ENCODE results near the gene PAPLN. TPM values are rescaled to one million over a fixed set of nuclear protein-coding genes. Genes with fewer than 3 reads are reported as not detected.
A peak's percentile ranks its signal among the peaks of the same experiment; 100 is the strongest.
"Not testable (repeated sequence)": the region's sequence is repeated elsewhere in the genome, so short reads cannot be mapped to it uniquely, and the experiment has no call there.

Gene PAPLN, protein sequence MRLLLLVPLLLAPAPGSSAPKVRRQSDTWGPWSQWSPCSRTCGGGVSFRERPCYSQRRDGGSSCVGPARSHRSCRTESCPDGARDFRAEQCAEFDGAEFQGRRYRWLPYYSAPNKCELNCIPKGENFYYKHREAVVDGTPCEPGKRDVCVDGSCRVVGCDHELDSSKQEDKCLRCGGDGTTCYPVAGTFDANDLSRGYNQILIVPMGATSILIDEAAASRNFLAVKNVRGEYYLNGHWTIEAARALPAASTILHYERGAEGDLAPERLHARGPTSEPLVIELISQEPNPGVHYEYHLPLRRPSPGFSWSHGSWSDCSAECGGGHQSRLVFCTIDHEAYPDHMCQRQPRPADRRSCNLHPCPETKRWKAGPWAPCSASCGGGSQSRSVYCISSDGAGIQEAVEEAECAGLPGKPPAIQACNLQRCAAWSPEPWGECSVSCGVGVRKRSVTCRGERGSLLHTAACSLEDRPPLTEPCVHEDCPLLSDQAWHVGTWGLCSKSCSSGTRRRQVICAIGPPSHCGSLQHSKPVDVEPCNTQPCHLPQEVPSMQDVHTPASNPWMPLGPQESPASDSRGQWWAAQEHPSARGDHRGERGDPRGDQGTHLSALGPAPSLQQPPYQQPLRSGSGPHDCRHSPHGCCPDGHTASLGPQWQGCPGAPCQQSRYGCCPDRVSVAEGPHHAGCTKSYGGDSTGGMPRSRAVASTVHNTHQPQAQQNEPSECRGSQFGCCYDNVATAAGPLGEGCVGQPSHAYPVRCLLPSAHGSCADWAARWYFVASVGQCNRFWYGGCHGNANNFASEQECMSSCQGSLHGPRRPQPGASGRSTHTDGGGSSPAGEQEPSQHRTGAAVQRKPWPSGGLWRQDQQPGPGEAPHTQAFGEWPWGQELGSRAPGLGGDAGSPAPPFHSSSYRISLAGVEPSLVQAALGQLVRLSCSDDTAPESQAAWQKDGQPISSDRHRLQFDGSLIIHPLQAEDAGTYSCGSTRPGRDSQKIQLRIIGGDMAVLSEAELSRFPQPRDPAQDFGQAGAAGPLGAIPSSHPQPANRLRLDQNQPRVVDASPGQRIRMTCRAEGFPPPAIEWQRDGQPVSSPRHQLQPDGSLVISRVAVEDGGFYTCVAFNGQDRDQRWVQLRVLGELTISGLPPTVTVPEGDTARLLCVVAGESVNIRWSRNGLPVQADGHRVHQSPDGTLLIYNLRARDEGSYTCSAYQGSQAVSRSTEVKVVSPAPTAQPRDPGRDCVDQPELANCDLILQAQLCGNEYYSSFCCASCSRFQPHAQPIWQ
- total RNA-seq = 10 to 100 TPM; 15.4 to 82.6 (median 34.1) TPM

DNA sequence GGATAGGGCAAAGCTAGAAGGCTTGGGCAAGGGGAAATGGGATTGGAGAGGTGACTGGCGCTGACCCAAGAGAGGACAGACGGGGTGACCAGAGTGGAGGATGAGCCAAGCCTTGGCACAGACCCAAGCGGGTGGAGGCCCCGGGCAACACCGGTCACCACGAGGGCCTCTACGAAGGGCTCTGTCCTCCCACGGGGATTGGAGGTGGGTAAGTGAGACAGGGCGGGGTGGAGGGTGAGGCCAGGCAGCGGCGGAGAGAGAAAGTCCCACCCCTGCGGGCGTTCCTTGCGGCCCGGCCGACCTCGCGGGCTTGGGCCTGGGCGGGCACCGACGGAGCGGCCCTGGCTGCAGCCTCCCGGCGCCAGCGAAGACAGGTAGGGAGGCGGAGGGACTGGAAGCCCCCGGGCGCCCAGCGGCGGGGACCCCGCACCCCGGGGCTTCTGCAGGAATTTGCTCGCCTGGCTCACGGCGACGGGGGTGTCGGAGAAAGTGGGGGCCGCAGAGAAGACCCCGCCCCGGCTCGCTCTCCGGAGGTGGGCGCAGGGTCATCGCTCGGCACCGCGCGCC, at the start of gene PAPLN:
TSS of gene PAPLN (plus strand) at position 288 of the 567 bp plus-strand sequence. CDS start 2,273 bp downstream, outside the sequence.
- DNase-seq (ENCODE audit: low spot score) = no peak
- peak; percentile 39 for ATAC-seq (ENCODE audit: low FRiP score)
- TF ChIP-seq, protein P1, sequence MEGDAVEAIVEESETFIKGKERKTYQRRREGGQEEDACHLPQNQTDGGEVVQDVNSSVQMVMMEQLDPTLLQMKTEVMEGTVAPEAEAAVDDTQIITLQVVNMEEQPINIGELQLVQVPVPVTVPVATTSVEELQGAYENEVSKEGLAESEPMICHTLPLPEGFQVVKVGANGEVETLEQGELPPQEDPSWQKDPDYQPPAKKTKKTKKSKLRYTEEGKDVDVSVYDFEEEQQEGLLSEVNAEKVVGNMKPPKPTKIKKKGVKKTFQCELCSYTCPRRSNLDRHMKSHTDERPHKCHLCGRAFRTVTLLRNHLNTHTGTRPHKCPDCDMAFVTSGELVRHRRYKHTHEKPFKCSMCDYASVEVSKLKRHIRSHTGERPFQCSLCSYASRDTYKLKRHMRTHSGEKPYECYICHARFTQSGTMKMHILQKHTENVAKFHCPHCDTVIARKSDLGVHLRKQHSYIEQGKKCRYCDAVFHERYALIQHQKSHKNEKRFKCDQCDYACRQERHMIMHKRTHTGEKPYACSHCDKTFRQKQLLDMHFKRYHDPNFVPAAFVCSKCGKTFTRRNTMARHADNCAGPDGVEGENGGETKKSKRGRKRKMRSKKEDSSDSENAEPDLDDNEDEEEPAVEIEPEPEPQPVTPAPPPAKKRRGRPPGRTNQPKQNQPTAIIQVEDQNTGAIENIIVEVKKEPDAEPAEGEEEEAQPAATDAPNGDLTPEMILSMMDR (IDR thresholded peaks at IDR 0.05) = no peak

DNA sequence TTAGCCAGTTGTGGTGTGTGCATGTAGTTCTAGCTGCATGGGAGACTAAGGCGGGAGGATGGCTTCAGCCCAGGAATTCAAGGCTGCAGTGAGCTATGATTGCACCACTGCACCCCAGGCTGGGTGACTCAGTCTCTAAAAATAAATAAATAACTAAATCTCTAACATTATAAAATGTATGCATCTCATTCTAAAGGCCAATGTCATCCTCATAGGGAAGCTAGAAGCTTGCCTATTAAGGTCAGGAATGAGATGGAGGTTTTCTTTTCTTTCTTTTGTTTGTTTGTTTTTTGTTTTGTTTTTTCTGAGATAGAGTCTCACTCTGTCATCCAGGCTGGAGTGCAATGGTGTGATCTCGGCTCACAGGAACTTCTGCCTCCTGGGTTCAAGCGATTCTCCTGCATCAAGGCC, 48.8 kb upstream of the PAPLN start:
- DNase-seq (ENCODE audit: low spot score) (no peak), ATAC-seq (ENCODE audit: low FRiP score) (no peak)
- TF ChIP-seq, protein P1 (IDR thresholded peaks at IDR 0.05) = no peak

DNA sequence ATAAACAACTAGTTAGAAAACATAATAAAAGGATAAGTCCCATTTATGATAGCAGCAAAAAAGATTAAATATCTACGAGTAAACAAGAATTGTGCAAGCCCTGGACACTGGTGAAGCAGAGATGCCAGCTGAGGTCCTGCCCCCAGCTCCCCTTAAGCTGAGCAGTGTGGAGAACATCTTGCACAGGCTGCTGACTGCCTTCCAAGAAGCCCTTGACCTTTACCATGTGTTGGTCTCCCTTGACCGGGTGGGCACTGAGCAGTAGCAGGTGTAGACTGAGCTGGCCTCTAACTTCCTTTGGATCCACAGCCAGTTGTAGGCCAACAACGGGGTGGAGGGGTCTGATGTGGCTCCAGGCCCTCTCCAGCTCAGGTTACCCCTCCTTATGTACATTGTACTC, 47.7 kb upstream of the PAPLN start:
- DNase-seq (ENCODE audit: low spot score) = no peak
- TF ChIP-seq, protein P1 (IDR thresholded peaks at IDR 0.05) = no peak
- peak; percentile 20 for ATAC-seq (ENCODE audit: low FRiP score)

DNA sequence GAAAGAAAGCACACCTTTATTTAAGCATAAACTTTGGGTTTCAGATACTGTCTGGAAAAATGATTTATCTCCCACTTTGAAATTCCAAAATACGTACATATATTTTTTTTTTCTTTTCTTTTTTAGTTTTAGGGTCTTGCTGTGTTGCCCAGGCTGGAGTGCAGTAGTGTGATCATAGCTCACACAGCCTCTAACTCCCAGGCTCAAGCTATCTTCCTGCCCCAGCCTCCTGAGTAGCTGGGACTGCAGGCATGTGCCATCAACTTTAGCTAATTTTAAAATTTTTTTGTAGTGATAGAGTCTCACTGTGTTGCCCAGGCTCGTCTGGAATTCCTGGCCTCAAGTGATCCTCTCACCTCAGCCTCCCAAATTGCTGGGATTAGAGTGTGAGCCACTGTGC, 45.9 kb upstream of the PAPLN start:
- ATAC-seq (ENCODE audit: low FRiP score) (no peak), DNase-seq (ENCODE audit: low spot score) (no peak)
- TF ChIP-seq, protein P1 (IDR thresholded peaks at IDR 0.05) = no peak

DNA sequence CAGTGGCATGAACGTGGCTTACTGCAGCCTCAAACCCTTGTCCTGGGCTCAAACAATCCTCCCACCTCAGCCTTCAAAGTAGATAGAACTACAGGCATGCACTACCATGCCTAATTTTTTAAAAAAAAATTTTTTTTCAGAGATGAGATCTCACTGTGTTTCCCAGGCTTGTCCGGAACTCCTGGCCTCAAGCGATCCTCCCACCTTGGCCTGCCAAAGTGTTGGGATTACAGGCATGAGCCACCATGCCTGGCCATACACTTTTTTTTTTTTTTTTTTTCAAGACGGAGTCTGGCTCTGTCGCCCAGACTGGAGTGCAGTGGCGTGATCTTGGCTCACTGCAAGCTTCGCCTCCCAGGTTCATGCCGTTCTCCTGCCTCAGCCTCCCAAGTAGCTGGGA, 43.0 kb upstream of the PAPLN start:
- not testable (repeated sequence) for ATAC-seq (ENCODE audit: low FRiP score)

DNA sequence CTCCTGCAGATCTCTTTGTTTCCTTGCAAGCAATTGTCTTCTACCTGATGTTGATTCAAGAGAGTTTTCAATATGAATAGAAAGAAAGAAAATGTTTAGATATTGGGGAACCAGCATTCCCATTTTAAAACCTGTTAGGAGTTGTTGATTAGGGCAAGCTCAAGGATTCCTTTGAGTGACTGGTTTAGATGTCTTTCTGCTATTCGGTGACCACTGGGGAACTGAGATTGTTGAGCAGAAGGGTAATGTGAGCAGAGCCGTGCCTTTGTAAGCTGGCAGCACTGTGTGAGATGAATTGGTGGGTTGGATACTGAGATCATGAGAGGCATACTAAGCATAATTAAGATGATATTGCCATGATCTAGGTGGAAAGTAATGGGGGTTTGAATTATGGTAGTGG, 39.1 kb upstream of the PAPLN start:
- DNase-seq (ENCODE audit: low spot score) (no peak), ATAC-seq (ENCODE audit: low FRiP score) (no peak)
- TF ChIP-seq, protein P1 (IDR thresholded peaks at IDR 0.05) = no peak

More for the DNA sequence above, 43.0 kb upstream of the PAPLN start:
- DNase-seq (ENCODE audit: low spot score) = not testable (repeated sequence)
